NCI-H128 (cell line): Measurements from ENCODE around the gene NAT8L.

ENCODE experiments used
- DNase-seq: peaks from one replicate; lab custom pipeline; 2025; ENCODE audit not compliant: unreplicated experiment; lab: John Stamatoyannopoulos, UW

NAT8L gene

DNA sequence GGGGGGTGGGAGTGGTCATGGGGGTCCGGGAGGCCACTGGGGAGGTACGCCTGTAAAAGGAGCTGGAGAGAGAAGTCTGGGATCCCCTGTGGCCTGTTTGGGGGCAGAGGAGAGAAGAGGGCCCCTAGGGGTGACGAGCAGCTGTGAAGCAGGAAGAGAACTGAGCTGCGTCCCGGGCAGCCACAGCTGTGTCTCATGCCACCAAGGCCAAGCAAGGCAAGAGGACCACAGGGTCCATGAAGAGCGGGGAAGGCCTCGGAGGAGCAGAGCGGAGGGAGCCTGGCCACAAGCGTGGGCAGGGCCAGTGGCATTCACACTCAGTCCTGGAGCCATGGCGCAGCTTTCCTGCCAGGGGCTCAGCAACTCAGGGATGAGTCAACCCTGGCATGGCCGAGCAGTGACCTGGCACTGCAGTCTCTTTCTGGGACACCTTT lies 13.6 kb upstream of the NAT8L start:
- no peak for DNase-seq

DNA sequence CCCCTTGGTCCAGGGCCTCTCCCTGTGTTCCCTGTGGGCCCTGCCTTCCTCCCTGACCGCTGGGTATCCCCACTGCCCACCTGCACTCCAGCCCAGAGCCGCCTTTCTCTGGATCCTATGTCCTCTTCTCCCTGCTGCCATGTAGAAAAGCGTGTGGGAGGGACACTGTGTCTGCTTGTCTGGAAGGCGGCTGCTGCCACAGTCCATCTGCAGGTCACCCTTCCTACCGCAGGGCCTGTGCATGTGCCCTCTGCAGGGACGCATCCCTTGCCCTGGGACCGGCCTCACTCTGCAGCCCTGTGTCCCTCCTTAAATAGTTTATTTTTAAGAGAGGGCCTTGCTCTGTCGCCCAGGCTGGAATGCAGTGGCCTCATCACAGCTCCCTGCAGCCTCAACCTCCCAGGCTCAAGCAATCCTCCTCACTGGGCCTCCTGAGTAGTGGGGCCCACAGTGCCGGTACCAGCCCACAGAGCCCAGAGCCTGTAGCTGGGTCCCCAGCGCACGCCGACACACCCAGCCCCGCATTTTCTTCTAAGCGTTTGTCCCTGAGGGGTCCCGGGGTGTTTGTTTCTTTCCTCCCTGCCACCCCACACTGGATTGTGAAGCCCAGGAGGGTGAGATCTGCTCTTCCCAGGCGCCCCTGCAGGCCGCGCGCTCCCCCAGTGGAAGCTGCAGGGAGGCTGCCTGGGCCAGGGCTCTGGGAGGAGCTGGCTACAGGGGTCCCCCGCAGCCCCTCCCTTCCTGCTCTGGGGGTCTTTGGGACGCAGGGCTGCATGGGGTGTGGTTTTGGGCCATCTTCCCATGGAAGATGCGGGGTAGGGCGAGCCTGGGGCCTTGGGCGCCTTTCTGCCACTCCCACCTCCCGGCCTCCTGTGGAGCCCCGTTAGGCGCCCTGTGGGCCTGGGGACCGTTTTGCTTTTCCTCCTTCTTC lies 12.8 kb upstream of the NAT8L start:
- no peak for DNase-seq

DNA sequence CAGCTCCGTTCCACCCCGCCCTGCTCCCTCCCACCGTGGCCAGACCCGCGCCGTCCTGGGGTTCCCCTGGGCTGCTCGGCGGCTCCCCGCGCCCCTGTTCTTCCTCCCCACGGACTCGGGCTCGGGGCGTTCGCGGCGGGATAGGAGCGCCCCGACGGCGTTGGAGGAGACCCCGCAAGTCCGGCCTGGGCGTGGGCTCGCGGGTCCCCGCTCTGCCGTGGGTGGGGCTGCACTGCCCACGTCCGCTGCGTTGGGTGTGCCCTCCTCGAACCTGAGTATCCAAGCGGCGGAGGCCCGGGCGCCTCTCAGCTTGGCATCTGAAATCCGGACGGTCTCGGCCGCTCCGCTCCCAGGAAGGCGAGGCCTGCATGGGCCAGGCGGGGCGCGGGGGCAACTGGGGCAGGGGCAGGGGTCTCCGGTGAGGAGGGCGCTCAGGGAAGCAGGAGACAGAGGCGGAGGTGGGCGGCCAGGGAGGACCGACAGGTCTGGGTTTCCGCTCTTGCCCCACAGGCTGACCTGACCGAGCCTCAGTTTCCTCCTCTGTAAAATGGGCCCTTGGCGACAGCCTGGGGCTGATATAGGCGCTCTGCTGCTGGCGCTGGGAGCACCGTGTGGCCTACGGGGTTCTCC lies 12.0 kb upstream of the NAT8L start:
- no peak for DNase-seq

DNA sequence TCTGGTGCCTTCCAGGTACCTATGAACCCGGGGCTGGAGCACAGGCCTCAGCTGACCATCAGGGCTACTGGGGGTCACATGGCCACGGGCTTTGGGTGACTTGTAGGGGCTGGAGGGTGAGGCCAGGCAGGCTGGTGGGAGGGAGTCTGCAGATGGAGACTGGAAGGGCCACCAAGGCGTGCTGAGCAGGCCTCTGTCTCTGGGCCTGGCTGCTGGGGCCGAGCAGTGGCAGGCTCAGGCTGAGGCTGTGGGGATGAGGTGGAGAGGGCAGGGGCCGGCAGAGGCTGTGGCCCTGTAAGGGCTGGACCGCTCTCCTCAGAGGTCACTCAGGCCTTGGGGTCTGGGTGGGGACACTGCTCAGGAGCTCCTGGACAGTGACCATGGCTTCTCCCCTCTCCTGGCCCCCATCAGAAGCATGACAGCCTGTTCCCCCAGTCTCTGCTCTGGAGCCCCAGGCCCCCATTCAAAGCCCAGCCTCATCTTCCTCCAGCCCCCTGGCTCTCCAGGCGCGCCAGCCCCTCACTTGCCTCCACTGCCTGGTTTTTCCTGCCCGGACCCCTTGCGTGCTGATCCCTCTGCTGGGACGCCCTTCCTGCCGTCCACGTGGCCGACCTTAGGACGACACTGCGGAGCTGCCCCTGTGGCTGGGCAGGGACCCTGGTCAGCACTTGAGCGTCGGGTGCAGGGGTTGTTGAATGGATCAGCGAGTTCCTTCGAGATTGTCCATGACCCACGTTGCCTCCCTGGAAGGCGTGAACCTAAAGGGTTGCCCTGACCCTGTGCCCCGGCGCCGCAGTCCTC lies 11.1 kb upstream of the NAT8L start:
- no peak for DNase-seq

DNA sequence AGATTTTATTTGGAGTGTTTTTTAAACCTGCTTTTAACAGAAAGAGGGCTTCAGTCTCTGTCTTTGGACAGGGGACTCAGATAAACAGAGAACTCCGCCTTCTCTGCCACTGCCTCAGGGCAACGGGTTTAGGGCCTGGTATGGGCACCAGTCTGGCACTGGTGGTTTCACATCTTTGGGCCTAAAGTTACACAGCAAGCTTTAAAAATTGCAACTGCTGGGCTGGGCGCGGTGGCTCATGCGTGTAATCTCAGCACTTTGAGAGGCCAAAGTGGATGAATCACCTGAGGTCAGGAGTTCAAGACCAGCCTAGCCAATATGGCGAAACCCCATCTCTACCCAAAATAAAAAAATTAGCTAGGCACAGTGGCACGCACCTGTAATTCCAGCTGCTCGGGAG lies 10.3 kb upstream of the NAT8L start:
- DNase-seq = no peak

DNA sequence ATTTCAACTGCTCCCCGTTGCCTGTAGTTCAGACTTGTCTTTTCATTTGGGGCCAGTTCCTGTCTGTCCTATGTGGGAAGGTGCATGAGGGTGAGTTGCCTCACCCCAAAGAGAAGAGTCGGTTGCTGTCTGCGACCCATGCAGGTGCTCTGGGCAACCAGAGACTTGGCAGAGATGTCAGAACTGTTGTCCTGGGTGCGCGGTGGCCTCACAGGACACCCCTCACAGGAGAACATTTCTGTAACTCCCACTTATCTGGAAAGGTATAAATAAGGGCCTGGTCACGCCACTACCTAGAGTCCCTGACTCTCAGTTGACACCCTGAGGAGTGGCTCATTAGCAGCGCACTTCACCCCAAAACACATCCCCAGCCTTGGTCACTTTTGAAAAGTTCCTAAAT lies 9.7 kb upstream of the NAT8L start:
- DNase-seq = no peak

DNA sequence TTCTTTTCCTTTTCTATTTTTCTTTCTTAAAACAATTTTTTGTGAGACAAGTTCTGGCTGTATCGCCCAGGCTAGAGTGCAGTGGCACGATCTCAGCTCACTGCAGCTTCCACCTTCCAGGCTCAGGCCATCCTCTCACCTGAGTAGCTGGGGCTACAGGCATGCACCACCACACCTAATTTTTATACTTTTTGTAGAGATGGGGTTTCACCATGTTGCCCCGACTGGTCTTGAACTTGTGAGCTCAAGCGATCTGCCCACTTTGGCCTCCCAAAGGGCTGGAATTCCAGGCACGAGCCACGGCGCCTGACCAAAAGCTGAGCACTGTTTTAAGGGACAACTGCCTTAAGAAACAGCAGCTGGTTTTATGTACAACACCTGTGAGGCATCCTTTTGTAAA lies 9.3 kb upstream of the NAT8L start:
- DNase-seq = no peak

DNA sequence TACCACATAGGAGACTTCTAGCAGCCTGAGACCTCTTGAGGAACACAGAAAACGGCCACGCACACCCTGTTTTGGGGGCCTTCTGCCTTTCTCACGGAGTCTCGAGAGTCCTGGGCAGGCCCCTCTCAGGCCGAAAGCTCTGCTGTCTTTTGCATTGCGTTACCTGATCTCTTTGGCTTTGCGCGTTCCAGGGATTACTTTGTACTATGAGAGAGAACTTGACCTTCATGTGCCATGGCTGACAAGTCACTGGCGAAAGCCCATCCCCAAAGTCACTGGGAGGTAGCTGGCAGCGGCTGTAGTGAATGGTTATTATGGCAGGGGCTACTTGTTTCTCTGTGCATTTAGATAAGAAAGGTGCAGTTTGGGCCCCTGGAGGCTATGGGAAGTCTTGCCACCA lies 8.0 kb upstream of the NAT8L start:
- DNase-seq = no peak

DNA sequence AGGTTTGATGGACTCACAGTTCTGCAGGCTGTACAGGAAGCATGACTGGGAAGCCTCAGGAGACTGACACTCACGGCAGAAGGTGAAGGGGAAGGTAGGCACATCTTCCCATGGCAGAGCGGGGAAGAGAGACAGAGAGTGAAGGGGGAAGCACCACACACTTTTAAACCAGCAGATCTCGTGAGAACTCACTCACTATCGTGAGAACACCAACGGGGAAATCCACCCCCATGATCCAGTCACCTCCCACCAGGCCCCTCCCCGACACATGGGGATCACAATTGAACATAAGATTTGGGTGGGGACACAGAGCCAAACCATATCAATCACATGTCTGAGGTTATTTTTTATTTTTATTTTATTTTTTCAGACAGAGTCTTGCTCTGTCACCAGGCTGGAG lies 4.9 kb upstream of the NAT8L start:
- no peak for DNase-seq

DNA sequence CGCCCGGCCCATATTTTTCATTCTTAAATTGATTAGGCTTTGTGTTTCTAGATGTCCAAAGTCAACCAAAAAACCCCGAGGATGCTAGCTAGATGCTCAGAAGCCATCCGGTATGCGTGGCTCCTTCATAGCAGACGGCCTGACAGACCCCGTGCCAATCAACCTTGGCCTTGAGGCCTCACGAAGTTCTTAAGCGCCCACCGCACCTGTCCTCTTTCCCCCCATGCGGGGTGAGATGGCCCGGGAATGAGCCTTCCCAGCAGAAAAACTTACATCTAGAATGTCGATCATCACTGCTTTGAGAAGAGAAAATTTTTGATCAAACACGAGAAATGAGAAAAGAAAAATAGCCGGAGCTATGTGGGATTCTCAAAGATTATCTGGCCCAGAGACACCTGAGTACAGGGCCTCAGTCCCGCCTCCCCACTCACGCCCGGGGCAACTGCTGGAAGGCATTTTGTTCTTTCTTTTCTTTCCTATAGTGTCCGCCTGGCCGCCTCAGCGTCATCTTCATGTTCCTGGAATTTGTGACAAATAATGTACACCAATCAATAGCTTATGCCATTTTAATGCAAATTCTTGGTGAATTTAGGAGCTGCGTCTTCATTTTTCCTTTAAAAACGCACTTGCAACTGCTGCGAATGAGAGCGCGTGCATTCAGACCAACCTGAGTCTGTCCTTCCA lies 1.6 kb upstream of the NAT8L start:
- no peak for DNase-seq

DNA sequence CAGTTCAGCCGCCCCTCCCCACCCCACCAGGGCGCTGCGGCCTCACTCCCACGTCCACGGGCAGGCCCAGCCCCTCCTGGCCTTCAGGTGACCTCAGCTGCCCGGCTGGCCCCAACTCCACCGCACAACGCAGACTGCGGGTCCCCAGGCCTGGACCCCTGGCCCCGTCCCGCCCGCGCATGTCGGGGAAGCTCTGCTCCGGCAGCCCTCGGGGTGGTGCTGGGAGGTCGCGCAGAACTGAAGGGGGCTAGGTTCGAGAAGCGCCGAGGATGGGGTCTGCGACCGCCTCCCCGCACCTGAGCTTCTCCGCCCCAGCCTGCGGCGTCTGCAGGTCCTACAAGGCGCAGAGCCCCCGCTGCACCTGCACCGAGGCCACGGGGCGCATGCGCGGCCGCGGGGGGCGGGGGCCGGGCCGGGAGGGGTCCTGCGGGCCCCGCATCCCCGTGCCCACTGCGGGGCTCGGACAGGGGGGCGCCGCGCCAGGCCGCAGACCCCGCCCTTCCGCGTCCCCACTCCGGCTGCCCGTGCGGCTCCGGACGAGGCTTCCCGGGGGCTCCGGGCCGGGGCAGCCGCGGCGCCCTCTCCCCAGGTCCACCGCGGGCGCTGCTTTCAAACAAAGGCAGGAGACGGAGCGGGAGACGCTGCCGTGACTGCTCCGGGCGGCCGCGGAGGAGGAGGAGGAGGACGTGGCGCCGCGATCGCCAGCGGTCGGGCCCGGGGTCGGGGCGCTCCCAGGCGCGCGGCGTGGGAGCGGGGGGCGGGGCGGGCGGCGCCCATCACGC lies 672 bp upstream of the NAT8L start:
- DNase-seq = peak; percentile 2

DNA sequence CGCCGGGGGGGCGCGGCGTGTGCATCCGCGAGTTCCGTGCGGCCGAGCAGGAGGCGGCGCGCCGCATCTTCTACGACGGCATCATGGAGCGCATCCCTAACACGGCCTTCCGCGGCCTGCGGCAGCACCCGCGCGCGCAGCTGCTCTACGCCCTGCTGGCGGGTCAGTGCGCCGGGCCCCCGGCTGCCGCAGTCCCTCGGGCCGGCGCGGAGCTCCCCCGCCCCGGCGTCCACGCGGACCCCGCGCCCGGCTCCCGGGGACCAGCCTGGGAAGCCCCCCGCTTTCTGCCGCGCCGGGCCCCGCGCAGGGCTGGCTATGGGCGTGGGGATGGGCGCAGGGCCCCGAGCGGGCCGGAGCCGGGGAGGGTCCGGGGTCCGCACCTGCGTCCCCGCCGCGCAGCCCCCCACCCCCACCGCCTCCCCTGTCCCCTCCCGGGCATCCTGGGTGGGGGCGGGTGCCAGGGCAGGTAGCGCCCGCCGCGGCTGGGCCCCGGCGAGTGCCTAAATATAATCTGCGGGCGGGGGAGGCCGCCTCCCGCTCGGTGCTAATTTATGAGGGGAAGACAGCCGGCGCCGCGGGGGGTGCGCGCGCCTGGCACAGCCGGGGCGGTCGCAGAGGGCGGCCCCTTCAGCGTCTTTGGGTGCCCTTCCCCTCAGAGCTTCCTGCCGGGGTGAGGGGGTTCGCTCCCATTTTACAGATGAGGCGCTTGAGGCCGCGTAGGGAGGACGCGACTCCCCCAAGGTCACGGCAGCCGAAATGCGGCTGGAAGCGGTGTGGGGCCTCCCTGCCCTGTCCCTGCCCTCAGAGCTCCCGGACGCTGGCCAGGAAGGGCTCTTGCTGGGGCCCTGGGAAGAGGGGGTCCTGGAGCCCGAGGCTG lies 837 bp downstream of the NAT8L start:
- DNase-seq = no peak

DNA sequence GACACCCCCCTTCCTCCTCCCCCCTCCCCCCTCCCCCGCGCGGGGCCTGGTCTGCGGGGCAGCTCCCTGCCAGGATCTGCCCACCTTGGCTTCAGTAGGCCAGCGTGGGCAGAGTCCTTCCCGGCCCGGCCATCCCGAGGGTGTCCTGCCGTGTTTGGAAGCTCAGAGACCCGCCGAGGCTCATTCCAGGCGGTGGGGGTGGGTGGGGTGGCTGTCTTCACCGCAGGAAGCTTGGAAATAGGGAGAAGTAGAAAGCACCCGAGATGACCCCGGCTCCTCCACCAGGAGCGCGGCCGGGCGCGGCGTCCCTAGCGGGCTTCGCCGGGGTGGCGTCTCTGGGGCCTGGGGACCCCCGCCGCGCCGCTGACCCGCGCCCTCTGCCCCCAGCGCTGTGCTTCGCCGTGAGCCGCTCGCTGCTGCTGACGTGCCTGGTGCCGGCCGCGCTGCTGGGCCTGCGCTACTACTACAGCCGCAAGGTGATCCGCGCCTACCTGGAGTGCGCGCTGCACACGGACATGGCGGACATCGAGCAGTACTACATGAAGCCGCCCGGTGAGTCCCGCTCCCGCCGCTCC lies 1.6 kb downstream of the NAT8L start:
- DNase-seq = no peak

DNA sequence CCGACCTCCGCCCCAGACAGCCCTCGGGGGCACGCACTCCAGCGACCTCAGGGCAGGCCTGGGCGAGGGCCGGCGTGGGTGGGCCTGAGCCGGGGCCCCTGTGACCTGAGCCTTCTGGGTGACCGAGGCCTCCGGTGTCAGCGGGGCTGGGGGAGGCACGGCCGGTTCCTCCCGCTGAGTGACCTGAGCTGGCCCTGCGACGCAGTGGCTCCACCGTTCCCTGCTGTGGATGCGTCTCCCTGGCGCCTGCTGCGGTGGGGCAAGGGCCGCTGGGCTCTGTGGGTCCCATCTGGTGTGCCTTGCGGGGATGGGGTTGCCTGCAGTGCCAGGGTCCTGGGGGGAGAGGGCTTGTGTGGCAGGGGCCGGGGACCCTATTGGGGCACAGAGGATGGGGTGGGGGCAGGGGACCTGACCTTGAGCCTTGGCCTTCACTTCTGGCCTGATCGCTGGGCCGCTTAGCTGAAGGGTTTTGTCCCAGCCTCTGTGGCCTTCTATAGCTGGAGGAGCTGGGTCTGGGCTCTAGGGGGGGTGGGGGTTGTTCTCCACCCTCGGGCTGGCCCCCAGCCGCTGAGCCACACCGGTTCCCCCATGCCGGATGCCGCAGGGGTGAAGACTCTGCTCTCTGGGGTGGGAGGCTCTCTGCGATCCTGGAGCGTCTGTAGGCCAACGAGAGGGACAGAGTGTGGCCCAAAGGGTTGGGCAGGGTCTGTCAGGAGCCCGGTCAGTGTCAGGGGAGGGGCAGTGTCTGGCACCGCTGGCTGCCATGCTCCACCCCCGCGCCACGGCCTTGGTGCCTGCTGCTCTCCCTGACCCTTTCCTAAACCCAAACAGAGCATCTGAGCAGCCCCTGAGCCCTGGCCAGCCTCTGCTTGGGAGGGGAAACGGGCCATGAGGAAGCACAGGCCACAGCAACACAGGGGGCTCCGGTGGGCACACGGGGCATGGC lies 2.3 kb downstream of the NAT8L start:
- DNase-seq = no peak

DNA sequence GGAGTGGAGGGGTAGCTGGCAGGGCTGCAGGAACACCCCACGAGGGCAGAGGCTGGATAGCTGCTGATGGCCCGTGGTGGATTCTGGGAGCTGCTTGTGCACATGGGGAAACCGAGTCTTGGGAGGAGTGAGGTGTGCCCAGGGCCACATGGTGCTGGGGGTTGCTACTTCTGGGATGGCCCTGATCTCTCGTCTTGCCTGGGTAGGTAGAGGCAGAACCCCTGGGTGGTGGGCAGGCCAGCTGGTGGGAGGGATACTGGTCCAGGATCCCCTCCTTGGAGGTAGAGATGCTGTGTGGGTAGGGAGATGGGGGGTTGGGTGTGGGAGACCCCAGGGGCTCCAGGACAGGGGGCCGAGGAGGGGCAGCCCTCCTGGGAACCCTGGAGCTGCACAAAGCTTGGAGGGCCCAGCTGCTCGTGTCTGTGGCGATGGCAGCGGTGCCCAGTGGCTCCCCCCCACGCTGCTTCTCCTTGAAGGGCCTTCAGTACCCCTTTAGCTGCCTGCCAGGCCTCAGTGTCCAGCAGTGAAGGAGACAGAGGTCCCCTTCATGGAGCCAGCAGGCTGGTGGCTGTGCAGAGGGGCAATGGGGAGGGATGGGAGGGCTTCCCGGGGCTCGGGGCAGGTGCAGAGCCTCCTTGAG lies 3.2 kb downstream of the NAT8L start:
- no peak for DNase-seq

DNA sequence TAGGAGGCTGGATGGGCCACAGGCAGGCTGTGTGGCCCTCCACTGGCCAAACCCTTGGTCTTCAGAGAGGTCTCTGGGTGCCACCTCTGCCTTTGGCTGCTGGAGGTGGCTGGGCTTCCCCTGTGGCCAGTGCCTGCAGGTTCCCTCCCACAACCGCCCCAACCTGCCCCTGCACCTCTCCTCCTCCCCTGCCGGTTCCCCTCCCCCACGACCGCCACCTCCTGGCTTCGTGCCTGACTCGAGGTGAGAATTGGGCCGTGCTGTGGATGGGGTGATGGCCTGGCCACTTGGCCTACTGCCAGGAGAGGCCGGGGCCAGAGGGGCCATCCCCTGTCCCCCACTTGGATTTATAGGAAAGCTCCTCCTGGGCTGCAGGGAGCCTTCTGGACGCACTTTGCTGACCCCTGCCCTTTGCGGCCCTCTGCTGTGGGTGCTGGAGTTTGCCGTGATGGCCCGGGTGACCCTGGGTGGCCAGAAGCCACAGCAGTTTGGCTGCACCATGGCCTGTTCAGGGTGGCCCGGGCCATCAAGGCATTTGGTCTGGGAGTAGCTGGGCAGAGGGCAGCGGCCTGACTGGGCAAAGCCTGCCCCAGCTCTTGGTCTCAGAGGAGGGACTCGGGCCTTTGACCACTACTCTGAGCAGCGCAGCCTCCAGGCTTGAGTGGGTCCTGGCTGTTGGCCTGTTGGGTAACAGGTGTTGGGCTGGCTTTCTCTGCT lies 3.8 kb downstream of the NAT8L start:
- no peak for DNase-seq
